ENCODE measurements around the gene TMEM243. TPM values are rescaled to one million over a fixed set of nuclear protein-coding genes. Genes with fewer than 3 reads are reported as not detected.

Gene TMEM243
- polyA plus RNA-seq, 2 of the 4 experiments (the other 2 are of a cell fraction): 23.7 to 36.1 TPM

DNA sequence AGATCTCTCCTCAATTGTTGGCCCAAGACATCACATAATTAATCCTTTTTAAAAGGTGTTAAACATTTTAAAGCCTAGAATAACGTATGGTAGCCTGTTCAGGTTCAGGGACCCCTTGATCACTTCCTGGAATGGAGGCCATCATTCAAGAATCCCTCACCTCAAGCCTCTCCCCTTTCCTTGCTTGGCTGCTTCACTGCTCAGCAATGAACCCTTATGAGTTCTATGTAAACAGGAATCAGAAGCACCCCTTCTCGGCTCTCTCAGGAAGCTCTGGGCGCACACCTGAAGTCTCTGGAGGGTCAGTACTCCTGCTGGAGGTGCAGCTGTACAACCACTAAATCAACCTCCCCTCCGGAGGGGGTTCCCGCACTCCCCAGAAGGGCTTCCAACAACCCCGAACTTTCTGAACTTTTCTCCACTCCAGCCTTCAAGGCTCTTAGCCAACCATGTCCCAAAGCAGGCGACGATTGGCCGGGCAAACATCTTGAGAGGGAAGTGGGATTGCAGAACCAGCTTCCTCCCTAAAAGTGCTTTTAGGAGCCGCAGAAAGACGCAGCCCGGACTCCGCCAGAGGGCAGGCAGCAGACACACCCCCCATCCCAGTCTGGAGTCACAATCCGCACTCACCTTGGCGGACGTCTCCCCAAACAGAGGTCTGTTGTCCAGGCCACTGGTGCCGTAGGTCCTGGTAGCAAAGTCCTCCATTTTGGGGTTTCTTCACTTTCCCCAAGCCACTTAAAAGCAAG, 562 bp downstream of the TMEM243 start:
- H3K9me3 ChIP-seq: no peaks in the 10 kb centered on the region
- no peak for FAIRE-seq
- 15% methylated on average over 15 of the region's 17 CpGs for WGBS (ENCODE audit: missing lambda C conversion rate)
- H3K4me3 ChIP-seq: peak overlapping the region; percentile 99
- peak; percentile 42 to 50 for DNase-seq (ENCODE audit: low read depth in 1 of 2, low spot score in 1 of 2)
- ATAC-seq: peak; percentile 70 to 72
- peaks cover 11% of the 10 kb centered on the region for H3K4me1 ChIP-seq
- ChIA-PET CTCF (interaction anchor here (4.0 kb wide), 1 partner anchor 18 kb away, joined by 20 read pairs; no protein-coding TSS in a partner anchor), POLR2A (interaction anchor here (2.9 kb wide), 1 partner anchor 66 kb away, joined by 24 read pairs; the partner anchor contains the start of gene DMTF1)
- H3K4me2 ChIP-seq: peak overlapping the region; percentile 77
- no peak for TF ChIP-seq CEBPB (IDR thresholded peaks at IDR 0.05)
- no peak for TF ChIP-seq EP300 (IDR thresholded peaks at IDR 0.05)
- TF ChIP-seq PHF8 (IDR thresholded peaks at IDR 0.05; ENCODE audit: borderline replicate concordance, low read depth): no peak
- no peak for TF ChIP-seq JUN (IDR thresholded peaks at IDR 0.05)
- no peak for TF ChIP-seq CBX8 (IDR thresholded peaks at IDR 0.05)
- no peak for TF ChIP-seq RNF2 (IDR thresholded peaks at IDR 0.05; ENCODE audit: borderline replicate concordance, low read depth)
- TF ChIP-seq RFX5 (IDR thresholded peaks at IDR 0.05): no peak
- TF ChIP-seq MYC (IDR thresholded peaks at IDR 0.05; ENCODE audit: borderline replicate concordance, low read length): no peak
- TF ChIP-seq NPAS2 (CRISPR knock-in tag; IDR thresholded peaks at IDR 0.05; ENCODE audit: borderline replicate concordance): no peak
- TF ChIP-seq HEYL (CRISPR knock-in tag; IDR thresholded peaks at IDR 0.05): no peak
- TF ChIP-seq FOSB (CRISPR knock-in tag; IDR thresholded peaks at IDR 0.05): no peak
- TF ChIP-seq, protein P1, sequence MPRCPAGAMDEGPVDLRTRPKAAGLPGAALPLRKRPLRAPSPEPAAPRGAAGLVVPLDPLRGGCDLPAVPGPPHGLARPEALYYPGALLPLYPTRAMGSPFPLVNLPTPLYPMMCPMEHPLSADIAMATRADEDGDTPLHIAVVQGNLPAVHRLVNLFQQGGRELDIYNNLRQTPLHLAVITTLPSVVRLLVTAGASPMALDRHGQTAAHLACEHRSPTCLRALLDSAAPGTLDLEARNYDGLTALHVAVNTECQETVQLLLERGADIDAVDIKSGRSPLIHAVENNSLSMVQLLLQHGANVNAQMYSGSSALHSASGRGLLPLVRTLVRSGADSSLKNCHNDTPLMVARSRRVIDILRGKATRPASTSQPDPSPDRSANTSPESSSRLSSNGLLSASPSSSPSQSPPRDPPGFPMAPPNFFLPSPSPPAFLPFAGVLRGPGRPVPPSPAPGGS (IDR thresholded peaks at IDR 0.05): no peak
- no peak for TF ChIP-seq ZC3H11A (IDR thresholded peaks at IDR 0.05)
- TF ChIP-seq, protein P2, sequence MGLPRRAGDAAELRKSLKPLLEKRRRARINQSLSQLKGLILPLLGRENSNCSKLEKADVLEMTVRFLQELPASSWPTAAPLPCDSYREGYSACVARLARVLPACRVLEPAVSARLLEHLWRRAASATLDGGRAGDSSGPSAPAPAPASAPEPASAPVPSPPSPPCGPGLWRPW (IDR thresholded peaks at IDR 0.05): no peak
- TF ChIP-seq EHF (CRISPR knock-in tag; IDR thresholded peaks at IDR 0.05): no peak
- no peak for TF ChIP-seq ZNF302 (CRISPR knock-in tag; IDR thresholded peaks at IDR 0.05)
- TF ChIP-seq FOXS1 (CRISPR knock-in tag; IDR thresholded peaks at IDR 0.05): no peak
- H3K27ac ChIP-seq: peak overlapping the region; percentile 67 to 86

DNA sequence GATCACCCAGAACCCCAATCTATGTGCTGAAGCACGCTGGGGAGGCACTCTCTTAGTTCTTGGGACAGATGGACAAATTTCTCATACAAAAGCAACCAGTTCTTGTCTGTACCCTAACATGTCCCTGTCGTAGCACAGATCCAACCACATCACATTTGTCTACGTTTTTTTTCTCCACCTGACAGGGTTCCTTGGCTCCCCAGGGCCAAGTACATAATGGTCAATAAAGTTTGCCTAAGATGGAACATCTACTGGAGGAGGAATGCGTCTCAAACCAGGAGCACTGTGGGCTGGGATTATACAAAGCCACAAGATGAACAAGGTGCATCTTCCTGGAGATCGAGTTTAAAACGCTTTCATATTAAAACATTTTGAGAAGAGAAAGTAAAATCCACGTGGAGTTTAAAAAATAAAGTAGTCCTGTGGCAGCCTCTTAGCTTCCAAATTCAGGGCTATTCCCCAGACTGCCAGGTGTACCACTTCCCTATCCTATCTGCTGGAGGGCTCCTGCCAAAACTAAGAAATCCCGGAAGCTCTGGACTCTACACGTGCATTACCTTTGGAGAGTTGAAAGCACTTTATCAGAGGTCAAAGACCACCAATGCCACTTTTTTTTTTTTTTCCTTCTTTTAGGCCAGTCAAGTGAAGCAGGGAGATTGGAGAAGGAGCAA, 1.4 kb downstream of the TMEM243 start:
- ATAC-seq: no peak
- H3K27ac ChIP-seq: no peak overlapping the region

DNA sequence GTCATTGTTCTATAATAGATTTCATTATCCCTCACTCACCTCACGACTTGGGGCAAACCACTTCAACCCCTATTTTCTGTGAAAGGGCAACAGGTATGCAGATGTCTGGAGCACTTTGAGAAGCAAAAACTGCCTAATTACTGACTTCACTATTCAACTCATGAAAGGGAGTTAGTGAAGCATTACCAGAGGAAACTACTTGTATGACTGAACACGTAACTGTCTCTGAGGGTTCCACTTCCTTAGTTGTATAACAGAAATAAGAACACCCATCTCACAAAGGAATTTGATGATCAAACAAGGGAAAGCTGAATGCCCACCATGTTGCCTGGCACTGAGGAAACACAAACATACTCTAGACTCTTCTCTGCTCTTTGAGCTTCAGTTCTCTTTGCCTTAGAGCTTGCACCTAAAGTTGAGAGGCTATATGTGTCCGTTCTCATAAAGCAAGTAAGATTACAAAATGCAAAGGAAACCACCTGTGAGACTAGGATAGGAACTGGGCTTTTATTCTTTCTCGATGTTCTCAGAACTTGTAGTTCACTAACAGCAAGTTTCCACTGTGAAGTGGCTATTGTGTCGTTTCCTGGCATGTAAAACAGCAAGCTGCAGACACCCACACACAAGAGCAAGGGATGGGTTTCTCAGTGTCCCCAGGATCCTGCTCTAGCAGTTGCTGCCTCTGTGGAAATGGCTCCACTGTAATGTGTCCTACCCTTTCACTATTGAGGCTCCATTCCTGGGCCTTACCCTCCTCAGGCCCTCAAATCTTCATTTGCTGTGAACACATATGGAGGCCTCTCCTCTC, 2.6 kb downstream of the TMEM243 start:
- WGBS (ENCODE audit: missing lambda C conversion rate): 77% methylated on average over 5 of the region's 5 CpGs
- TF ChIP-seq HOXA7 (CRISPR knock-in tag; IDR thresholded peaks at IDR 0.05): no peak
- Histone ChIP-seq H3K4me2 (no peak overlapping the region), H3K4me1 (peaks cover 11% of the 10 kb centered on the region), H3K27ac (no peak overlapping the region), H3K4me3 (no peak overlapping the region), H3K9me3 (no peaks in the 10 kb centered on the region)
- no peak for FAIRE-seq
- POLR2A ChIA-PET: no interaction called here
- no peak for ATAC-seq
- CTCF ChIA-PET: interaction anchor here (1.2 to 1.3 kb wide), 2 partner anchors 9 to 19 kb away, joined by 3 to 5 read pairs; no protein-coding TSS in a partner anchor
- no peak for DNase-seq (ENCODE audit: low read depth in 1 of 2, low spot score in 1 of 2)

More for the DNA sequence above, 1.4 kb downstream of the TMEM243 start:
- POLR2A ChIA-PET: interaction anchor here (1.0 kb wide), 1 partner anchor 66 kb away, joined by 8 read pairs; the partner anchor contains the start of gene DMTF1
- CTCF ChIA-PET: interaction anchor here (0.6 to 4.0 kb wide), 4 partner anchors 10 to 1069 kb away, joined by 3 to 20 read pairs (median 5); no protein-coding TSS in a partner anchor
- H3K4me1 ChIP-seq: peaks cover 11% of the 10 kb centered on the region
- H3K4me3 ChIP-seq: no peak overlapping the region
- H3K9me3 ChIP-seq: no peaks in the 10 kb centered on the region
- peak overlapping the region; percentile 77 for H3K4me2 ChIP-seq
- FAIRE-seq (no peak), DNase-seq (ENCODE audit: low read depth in 1 of 2, low spot score in 1 of 2) (no peak)
- no peak for TF ChIP-seq CHD2 (IDR thresholded peaks at IDR 0.05; ENCODE audit: low read length, partially characterized antibody)
- TF ChIP-seq POLR2A (IDR thresholded peaks at IDR 0.05; ENCODE audit: low read length): no peak
- no peak for TF ChIP-seq CEBPB (IDR thresholded peaks at IDR 0.05)
- WGBS (ENCODE audit: missing lambda C conversion rate): 91% methylated on average over 9 of the region's 9 CpGs

All from A549 (cell line).